Adrenal gland (tissue), 12 donors: ENCODE measurements around the gene GRK3. TPM values are rescaled to one million over a fixed set of nuclear protein-coding genes. Genes with fewer than 3 reads are reported as not detected.
"Not testable (repeated sequence)": the region's sequence is repeated elsewhere in the genome, so short reads cannot be mapped to it uniquely, and the experiment has no call there.

Source experiments
- DNase-seq, 7 donors: peaks; one replicate each; pipeline ENCODE4 v3.0.0-alpha.2; 2019 to 2020
- H3K27ac ChIP-seq, 5 donors: fragments of 200-600 bp; sonication (generic) in 4 of 5; 1 replicate in 3 of 5; 2 replicates in 2 of 5; pipeline versions ENCODE4 v1.5.1 to v1.8.0; 2016 to 2020; ENCODE audit warnings: mild to moderate bottlenecking in 1 of 5
- H3K27me3 ChIP-seq: fragments of 200-600 bp; 2 replicates; pipeline ENCODE4 v1.8.0; 2021
- H3K36me3 ChIP-seq, 2 donors: fragments of 200-600 bp; replicated peaks in 1 of 2; 1 replicate in 1 of 2; 2 replicates in 1 of 2; pipeline versions ENCODE4 v1.5.1 to v1.8.0; 2018 to 2022
- H3K4me1 ChIP-seq, 2 donors: fragments of 200-600 bp; replicated peaks in 1 of 2; 1 replicate in 1 of 2; 2 replicates in 1 of 2; pipeline versions ENCODE4 v1.5.1 to v1.8.0; 2018 to 2021
- H3K4me3 ChIP-seq, 4 donors: fragments of 200-600 bp; sonication (generic) in 3 of 4; one replicate each; pipeline ENCODE4 v1.5.1; 2016 to 2018
- H3K9me3 ChIP-seq, 3 donors: fragments of 200-600 bp; sonication (generic) in 1 of 3; replicated peaks in 1 of 3; 1 replicate in 2 of 3; 2 replicates in 1 of 3; pipeline versions ENCODE4 v1.5.1 to v1.8.0; 2016 to 2021
- POLR2A ChIP-seq, 2 donors: fragments of 450-650 bp; IDR thresholded peaks; one replicate each; pipeline ENCODE4 v1.6.1; 2017; ENCODE audit warnings: antibody characterized with exemption in 2 of 2, mild to moderate bottlenecking in 2 of 2, moderate library complexity in 1 of 2
- WGBS, 4 donors: extraction: QIAGEN DNeasy Blood & Tissue Kit in 2 of 4; methylation state at CpG; one replicate each; pipeline versions ENCODE4 v1.1.5 to v1.1.7; 2013 to 2017; 5-methylcytosine and 5-hydroxymethylcytosine counted together
- intact Hi-C, 2 donors: fragments of 100-400 bp; cut with DNase I; formaldehyde crosslinking; loops; one replicate each; pipeline versions ENCODE4 v1.14.1 to v1.15.0; 2022 to 2023
- polyA plus RNA-seq, 3 donors: library from polyadenylated mRNA; stranded (reverse); fragments of 200-250 nt in 2 of 3; fragments of 350-450 nt in 1 of 3; fragmentation: Illumina TruSeq in 1 of 3; extraction: RNeasy Lipid Tissue Mini Kit (QIAGEN cat#74804) in 1 of 3; gene quantifications; one replicate each; pipeline ENCODE4 v1.2.3, GENCODE V29; 2013 to 2014
- total RNA-seq, 9 donors: library from RNA; depleted of rRNA in 4 of 9; stranded (reverse); fragments of >200 nt in 4 of 9; fragments of 120-200 nt in 1 of 9; fragmentation: NEBNext Ultra II Directional in 1 of 9; extraction: Animal tissue kit (Norgen Biotek cat#: 25700) in 1 of 9; gene quantifications; one replicate each; pipeline versions ENCODE4 v1.1.0 to v1.2.4, GENCODE V29; 2013 to 2023
- TF ChIP-seq, protein P1 (sequence below), 6 experiments: fragments of 450-650 bp in 4 of 6; fragments of 200-600 bp in 2 of 6; sonication (generic) in 1 of 6; IDR thresholded peaks; 1 replicate in 5 of 6; 2 replicates in 1 of 6; pipeline versions ENCODE4 v1.5.1 to v1.8.0; 2016 to 2021; ENCODE audit warnings: antibody characterized with exemption in 6 of 6, mild to moderate bottlenecking in 2 of 6, moderate library complexity in 1 of 6
- donor health status: healthy with polysubstance abuse.
- donor health status: Bipolar disorder and iron deficiency.
- donor health status: DM: yes; HTN: yes; CAD: no.
- donor health status: DM: no; HTN: no; CAD: no.
- donor health status: DM: no; HTN: no; CAD: no.
- donor health status: DM: yes; HTN: yes; CAD: no.

GRK3 gene
- total and polyA plus RNA-seq, 12 donors, result 3.2 to 20.9 (median 10.1) TPM

DNA sequence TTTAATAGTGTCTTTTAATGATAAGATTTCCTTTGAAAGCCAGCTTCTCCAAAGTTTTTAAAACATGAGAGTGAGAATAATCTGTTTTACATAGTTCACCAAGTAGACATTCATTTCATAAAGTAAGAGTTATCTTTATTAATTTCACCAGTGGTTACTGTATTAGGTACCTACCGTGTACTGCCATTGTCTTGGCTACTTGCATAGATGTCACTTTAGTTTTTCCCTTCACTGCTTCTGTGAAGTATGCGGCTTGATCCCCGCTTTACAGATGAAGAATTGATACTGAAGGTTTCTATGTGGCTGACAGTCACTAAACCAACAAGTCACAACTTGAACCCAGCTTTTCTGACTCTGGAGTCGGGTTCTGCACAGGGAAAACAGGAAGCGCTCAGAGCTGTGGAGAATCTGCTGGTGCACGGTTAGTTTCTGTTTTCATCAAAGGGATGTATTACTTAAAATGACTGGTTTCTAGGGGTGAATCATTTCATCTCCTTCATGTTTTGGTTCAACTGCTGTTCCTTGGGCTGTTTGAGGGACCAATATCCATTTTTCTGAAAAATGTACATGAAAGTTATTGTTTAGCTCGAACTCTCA is 138.2 kb downstream of the GRK3 start:
- Histone ChIP-seq H3K27ac (no peak overlapping the region), H3K36me3 (peaks cover 0 to 3% of the 10 kb centered on the region in 2 donors), H3K4me1 (peaks cover 0 to 12% of the 10 kb centered on the region in 2 donors), H3K27me3 (no peaks in the 10 kb centered on the region), H3K4me3 (no peak overlapping the region), H3K9me3 (no peaks in the 10 kb centered on the region)
- TF ChIP-seq, protein P1, sequence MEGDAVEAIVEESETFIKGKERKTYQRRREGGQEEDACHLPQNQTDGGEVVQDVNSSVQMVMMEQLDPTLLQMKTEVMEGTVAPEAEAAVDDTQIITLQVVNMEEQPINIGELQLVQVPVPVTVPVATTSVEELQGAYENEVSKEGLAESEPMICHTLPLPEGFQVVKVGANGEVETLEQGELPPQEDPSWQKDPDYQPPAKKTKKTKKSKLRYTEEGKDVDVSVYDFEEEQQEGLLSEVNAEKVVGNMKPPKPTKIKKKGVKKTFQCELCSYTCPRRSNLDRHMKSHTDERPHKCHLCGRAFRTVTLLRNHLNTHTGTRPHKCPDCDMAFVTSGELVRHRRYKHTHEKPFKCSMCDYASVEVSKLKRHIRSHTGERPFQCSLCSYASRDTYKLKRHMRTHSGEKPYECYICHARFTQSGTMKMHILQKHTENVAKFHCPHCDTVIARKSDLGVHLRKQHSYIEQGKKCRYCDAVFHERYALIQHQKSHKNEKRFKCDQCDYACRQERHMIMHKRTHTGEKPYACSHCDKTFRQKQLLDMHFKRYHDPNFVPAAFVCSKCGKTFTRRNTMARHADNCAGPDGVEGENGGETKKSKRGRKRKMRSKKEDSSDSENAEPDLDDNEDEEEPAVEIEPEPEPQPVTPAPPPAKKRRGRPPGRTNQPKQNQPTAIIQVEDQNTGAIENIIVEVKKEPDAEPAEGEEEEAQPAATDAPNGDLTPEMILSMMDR (IDR thresholded peaks at IDR 0.05), result no peak
- 82 to 86% (median 85%) methylated on average over 7 of the region's 7 CpGs for WGBS, 4 donors
- intact Hi-C loops, result loop anchor here (2.0 to 10.0 kb wide), 3 partner anchors 138 to 240 kb away; partner anchors contain the start of gene GRK3 (in 1 of the 2)
- DNase-seq, result no peak

- 88 to 97% (median 96%) methylated on average over 2 of the region's 2 CpGs for WGBS, 4 donors
- Histone ChIP-seq H3K36me3 (peaks cover 0 to 3% of the 10 kb centered on the region in 2 donors), H3K27me3 (no peaks in the 10 kb centered on the region), H3K27ac (no peak overlapping the region), H3K9me3 (no peaks in the 10 kb centered on the region), H3K4me3 (no peak overlapping the region), H3K4me1 (peaks cover 0 to 12% of the 10 kb centered on the region in 2 donors)
- TF ChIP-seq, protein P1 (IDR thresholded peaks at IDR 0.05), result no peak
- TF ChIP-seq POLR2A (IDR thresholded peaks at IDR 0.05), result no peak
- no peak for DNase-seq
- intact Hi-C loops, result loop anchor here (5.0 to 10.0 kb wide), 2 partner anchors 140 to 242 kb away; partner anchors contain the start of gene GRK3 (in 1 of the 2)
Measured at GRCh38 chr22:25704701-25705100, 140.2 kb downstream of the GRK3 start.

DNA sequence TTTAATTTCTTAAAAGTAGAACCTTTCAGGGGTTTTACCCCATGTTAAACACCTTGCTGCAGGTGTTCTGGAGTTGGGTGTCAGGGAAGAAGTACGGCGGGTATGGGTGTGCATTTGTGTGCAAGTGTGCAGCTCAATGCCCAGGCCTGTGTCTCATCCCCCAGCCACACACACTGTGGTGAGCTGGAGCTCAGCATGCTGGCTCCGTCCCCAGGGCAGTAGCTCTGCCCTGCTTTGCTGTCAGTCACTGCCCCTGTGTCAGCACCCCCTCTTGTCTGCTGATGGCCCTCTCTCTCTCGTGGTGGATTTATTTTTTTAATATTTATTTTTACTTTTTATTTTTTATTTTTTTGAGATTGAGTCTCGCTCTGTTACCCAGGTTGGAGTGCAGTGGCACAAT is 141.7 kb downstream of the GRK3 start:
- Histone ChIP-seq H3K4me3 (no peak overlapping the region), H3K4me1 (peaks cover 0 to 9% of the 10 kb centered on the region in 2 donors), H3K9me3 (no peaks in the 10 kb centered on the region), H3K36me3 (peaks cover 0 to 12% of the 10 kb centered on the region in 2 donors), H3K27me3 (no peaks in the 10 kb centered on the region), H3K27ac (no peak overlapping the region)
- intact Hi-C loops, result loop anchor here in 1 of 2 donors (10.0 kb wide), 1 partner anchor 141 kb away; the partner anchor contains the start of gene GRK3
- no peak for TF ChIP-seq POLR2A (IDR thresholded peaks at IDR 0.05)
- TF ChIP-seq, protein P1 (IDR thresholded peaks at IDR 0.05), result no peak
- DNase-seq, result no peak
- WGBS, 4 donors, result 87 to 91% (median 89%) methylated on average over 5 of the region's 5 CpGs

- H3K27ac ChIP-seq, H3K27me3 ChIP-seq, H3K4me1 ChIP-seq, H3K9me3 ChIP-seq, H3K4me3 ChIP-seq, DNase-seq: not testable (repeated sequence)
- H3K36me3 ChIP-seq, result peaks cover 0 to 12% of the 10 kb centered on the region in 2 donors
- intact Hi-C loops, result loop anchor here in 1 of 2 donors (10.0 kb wide), 1 partner anchor 144 kb away; the partner anchor contains the start of gene GRK3
- WGBS, 4 donors, result 75 to 91% (median 88%) methylated on average over 6 of the region's 6 CpGs
Measured at GRCh38 chr22:25708430-25708829, 144.0 kb downstream of the GRK3 start.

- TF ChIP-seq, protein P1 (IDR thresholded peaks at IDR 0.05), result no peak
- no peak for TF ChIP-seq POLR2A (IDR thresholded peaks at IDR 0.05)
- peaks cover 0 to 12% of the 10 kb centered on the region in 2 donors for H3K36me3 ChIP-seq
- H3K27ac ChIP-seq, result no peak overlapping the region
- no peak overlapping the region for H3K4me3 ChIP-seq
- H3K27me3 ChIP-seq, result no peaks in the 10 kb centered on the region
- DNase-seq, result no peak
- intact Hi-C loops, result loop anchor here in 1 of 2 donors (10.0 kb wide), 1 partner anchor 145 kb away; the partner anchor contains the start of gene GRK3
- no peaks in the 10 kb centered on the region for H3K4me1 ChIP-seq
- WGBS, 4 donors, result 79 to 93% (median 87%) methylated on average over 6 of the region's 6 CpGs
- no peaks in the 10 kb centered on the region for H3K9me3 ChIP-seq
Measured at GRCh38 chr22:25709758-25710157, 145.3 kb downstream of the GRK3 start.
